ENCODE results near the gene VTI1B. TPM values are rescaled to one million over a fixed set of nuclear protein-coding genes. Genes with fewer than 3 reads are reported as not detected.
"Not testable (repeated sequence)": the region's sequence is repeated elsewhere in the genome, so short reads cannot be mapped to it uniquely, and the experiment has no call there.

Gene VTI1B
- total RNA-seq, 3 donors from 2014 or later (not counting 1 experiment from before 2014, with no cell fraction given): 47.5 to 77.1 (median 57.9) TPM

- Histone ChIP-seq H3K4me3 (ENCODE audit: low read length) (no peak overlapping the region), H3K9me3 (ENCODE audit: control insufficient read depth, insufficient read depth, low read length) (no peaks in the 10 kb centered on the region), H3K36me3 (ENCODE audit: control insufficient read depth, insufficient read depth, low read length) (no peaks in the 10 kb centered on the region), H3K27me3 (ENCODE audit: control insufficient read depth, insufficient read depth, low read length) (no peaks in the 10 kb centered on the region), H3K4me1 (ENCODE audit: control insufficient read depth, insufficient read depth, low read length) (no peaks in the 10 kb centered on the region), H3K27ac (ENCODE audit: low read length) (no peak overlapping the region)
- no peak for TF ChIP-seq CTCF (IDR thresholded peaks at IDR 0.05)
- no peak overlapping the region for H3K4me3 Mint-ChIP-seq
- no peaks in the 10 kb centered on the region for H3K9me3 Mint-ChIP-seq
- DNase-seq: no peak
- H3K27ac Mint-ChIP-seq: no peak overlapping the region
- 97% methylated on average over 5 of the region's 5 CpGs for WGBS (ENCODE audit: insufficient coverage)
- intact Hi-C loops (cut with micrococcal nuclease): no loop called here
- no peak for ATAC-seq
- H3K4me1 Mint-ChIP-seq: no peaks in the 10 kb centered on the region
- no peaks in the 10 kb centered on the region for H3K36me3 Mint-ChIP-seq
- peaks cover 0 to 9% of the 10 kb centered on the region in 2 donors for H3K27me3 Mint-ChIP-seq (ENCODE audit: low read depth in 2 of 2)
Observed at GRCh38 chr14:67633451-67634147, 40.8 kb downstream of the VTI1B start.

- Histone ChIP-seq H3K27ac (ENCODE audit: low read length) (no peak overlapping the region), H3K36me3 (ENCODE audit: control insufficient read depth, insufficient read depth, low read length) (no peaks in the 10 kb centered on the region), H3K4me3 (ENCODE audit: low read length) (no peak overlapping the region), H3K27me3 (ENCODE audit: control insufficient read depth, insufficient read depth, low read length) (no peaks in the 10 kb centered on the region), H3K9me3 (ENCODE audit: control insufficient read depth, insufficient read depth, low read length) (no peaks in the 10 kb centered on the region), H3K4me1 (ENCODE audit: control insufficient read depth, insufficient read depth, low read length) (no peaks in the 10 kb centered on the region)
- Mint-ChIP-seq H3K4me1 (no peaks in the 10 kb centered on the region), H3K4me3 (no peak overlapping the region), H3K27me3 (ENCODE audit: low read depth in 2 of 2) (peaks cover 0 to 9% of the 10 kb centered on the region in 2 donors), H3K36me3 (no peaks in the 10 kb centered on the region), H3K9me3 (no peaks in the 10 kb centered on the region), H3K27ac (no peak overlapping the region)
- ATAC-seq (no peak), DNase-seq (no peak)
- 82% methylated on average over 4 of the region's 5 CpGs for WGBS (ENCODE audit: insufficient coverage)
- TF ChIP-seq CTCF (IDR thresholded peaks at IDR 0.05): no peak
- intact Hi-C loops (cut with micrococcal nuclease): no loop called here
Observed at GRCh38 chr14:67630938-67631337, 43.5 kb downstream of the VTI1B start.

- Mint-ChIP-seq H3K36me3 (no peaks in the 10 kb centered on the region), H3K4me1 (no peaks in the 10 kb centered on the region), H3K9me3 (no peaks in the 10 kb centered on the region), H3K4me3 (no peak overlapping the region), H3K27me3 (ENCODE audit: low read depth in 2 of 2) (peaks cover 0 to 9% of the 10 kb centered on the region in 2 donors), H3K27ac (no peak overlapping the region)
- 100% methylated on average over 3 of the region's 4 CpGs for WGBS (ENCODE audit: insufficient coverage)
- H3K4me3 ChIP-seq (ENCODE audit: low read length): no peak overlapping the region
- DNase-seq (no peak), ATAC-seq (no peak)
- H3K9me3 ChIP-seq (ENCODE audit: control insufficient read depth, insufficient read depth, low read length): no peaks in the 10 kb centered on the region
- no peaks in the 10 kb centered on the region for H3K27me3 ChIP-seq (ENCODE audit: control insufficient read depth, insufficient read depth, low read length)
- H3K4me1 ChIP-seq (ENCODE audit: control insufficient read depth, insufficient read depth, low read length): no peaks in the 10 kb centered on the region
- intact Hi-C loops (cut with micrococcal nuclease): no loop called here
- no peak overlapping the region for H3K27ac ChIP-seq (ENCODE audit: low read length)
- H3K36me3 ChIP-seq (ENCODE audit: control insufficient read depth, insufficient read depth, low read length): no peaks in the 10 kb centered on the region
- TF ChIP-seq CTCF (IDR thresholded peaks at IDR 0.05): no peak
Observed at GRCh38 chr14:67630186-67630585, 44.2 kb downstream of the VTI1B start.

GRCh38 chr14:67627519-67627918, 46.9 kb downstream of the VTI1B start:
- Mint-ChIP-seq H3K27me3 (ENCODE audit: low read depth in 2 of 2) (peaks cover 0 to 9% of the 10 kb centered on the region in 2 donors), H3K9me3 (no peaks in the 10 kb centered on the region), H3K27ac (no peak overlapping the region), H3K4me3 (no peak overlapping the region), H3K36me3 (no peaks in the 10 kb centered on the region), H3K4me1 (no peaks in the 10 kb centered on the region)
- Histone ChIP-seq H3K4me3 (ENCODE audit: low read length) (no peak overlapping the region), H3K4me1 (ENCODE audit: control insufficient read depth, insufficient read depth, low read length) (no peaks in the 10 kb centered on the region), H3K36me3 (ENCODE audit: control insufficient read depth, insufficient read depth, low read length) (no peaks in the 10 kb centered on the region), H3K27me3 (ENCODE audit: control insufficient read depth, insufficient read depth, low read length) (no peaks in the 10 kb centered on the region), H3K9me3 (ENCODE audit: control insufficient read depth, insufficient read depth, low read length) (no peaks in the 10 kb centered on the region), H3K27ac (ENCODE audit: low read length) (no peak overlapping the region)
- TF ChIP-seq CTCF (IDR thresholded peaks at IDR 0.05): no peak
- DNase-seq (no peak), ATAC-seq (no peak)
- intact Hi-C loops (cut with micrococcal nuclease): no loop called here

GRCh38 chr14:67626131-67626530, 48.3 kb downstream of the VTI1B start:
- H3K9me3 Mint-ChIP-seq; H3K27ac ChIP-seq (ENCODE audit: low read length); intact Hi-C loops (cut with micrococcal nuclease); H3K4me1 Mint-ChIP-seq; DNase-seq; H3K4me3 Mint-ChIP-seq; H3K27me3 ChIP-seq (ENCODE audit: control insufficient read depth, insufficient read depth, low read length); H3K4me3 ChIP-seq (ENCODE audit: low read length); H3K27me3 Mint-ChIP-seq (ENCODE audit: low read depth in 2 of 2); H3K27ac Mint-ChIP-seq; H3K36me3 Mint-ChIP-seq; H3K36me3 ChIP-seq (ENCODE audit: control insufficient read depth, insufficient read depth, low read length); H3K4me1 ChIP-seq (ENCODE audit: control insufficient read depth, insufficient read depth, low read length); H3K9me3 ChIP-seq (ENCODE audit: control insufficient read depth, insufficient read depth, low read length): not testable (repeated sequence)
- peak in 1 of 3 donors; percentile 24 for ATAC-seq
- WGBS (ENCODE audit: insufficient coverage): 43% methylated on average over 1 of the region's 1 CpG

All from natural killer cell (primary cell).